Suprapubic skin (tissue), 4 donors: ENCODE results near the gene USB1. TPM values are rescaled to one million over a fixed set of nuclear protein-coding genes. Genes with fewer than 3 reads are reported as not detected.

Source experiments
- DNase-seq, 2 donors: peaks; one replicate each; pipeline ENCODE4 v3.0.0-alpha.2; 2019; ENCODE audit warnings: low spot score in 2 of 2
- H3K27ac ChIP-seq: fragments of 200-600 bp; sonication (generic); one replicate; pipeline ENCODE4 v1.5.1; 2019
- H3K27me3 ChIP-seq: fragments of 200-600 bp; sonication (generic); one replicate; pipeline ENCODE4 v1.5.1; 2019
- H3K36me3 ChIP-seq: fragments of 200-600 bp; sonication (generic); one replicate; pipeline ENCODE4 v1.5.1; 2019
- H3K4me1 ChIP-seq: fragments of 200-600 bp; sonication (generic); one replicate; pipeline ENCODE4 v1.5.1; 2019
- H3K4me3 ChIP-seq: fragments of 200-600 bp; sonication (generic); one replicate; pipeline ENCODE4 v1.5.1; 2019; ENCODE audit warnings: mild to moderate bottlenecking
- H3K9me3 ChIP-seq: fragments of 200-600 bp; sonication (generic); one replicate; pipeline ENCODE4 v1.5.1; 2019
- EP300 ChIP-seq: sonication (generic); formaldehyde crosslinking; IDR thresholded peaks from one replicate; pipeline ENCODE4 v1.6.1; 2017; ENCODE audit warnings: antibody characterized with exemption
- POLR2A ChIP-seq, 2 donors: fragments of 450-650 bp; IDR thresholded peaks; one replicate each; pipeline ENCODE4 v1.6.1; 2017; ENCODE audit warnings: antibody characterized with exemption in 2 of 2, mild to moderate bottlenecking in 2 of 2, moderate library complexity in 2 of 2
- POLR2AphosphoS5 ChIP-seq, 3 donors: sonication (generic); formaldehyde crosslinking; IDR thresholded peaks; one replicate each; pipeline ENCODE4 v1.6.1; 2017; ENCODE audit warnings: antibody characterized with exemption in 3 of 3
- WGBS: methylation state at CpG from one replicate; pipeline ENCODE4 v1.1.5; 2018; 5-methylcytosine and 5-hydroxymethylcytosine counted together
- total RNA-seq, 4 donors: library from RNA; depleted of rRNA; stranded (reverse); fragments of >200 nt; gene quantifications; one replicate each; pipeline ENCODE4 v1.1.0, GENCODE V29; 2016
- TF ChIP-seq, protein P1 (sequence below), 2 donors: fragments of 200-600 bp in 1 of 2; fragments of 450-650 bp in 1 of 2; sonication (generic) in 1 of 2; IDR thresholded peaks; one replicate each; pipeline ENCODE4 v1.5.1; 2016 to 2019; ENCODE audit warnings: antibody characterized with exemption in 2 of 2, mild to moderate bottlenecking in 1 of 2, moderate library complexity in 1 of 2

The USB1 gene
- total RNA-seq, 4 donors from 2014 or later, result 16.1 to 36.5 (median 19.8) TPM

DNA sequence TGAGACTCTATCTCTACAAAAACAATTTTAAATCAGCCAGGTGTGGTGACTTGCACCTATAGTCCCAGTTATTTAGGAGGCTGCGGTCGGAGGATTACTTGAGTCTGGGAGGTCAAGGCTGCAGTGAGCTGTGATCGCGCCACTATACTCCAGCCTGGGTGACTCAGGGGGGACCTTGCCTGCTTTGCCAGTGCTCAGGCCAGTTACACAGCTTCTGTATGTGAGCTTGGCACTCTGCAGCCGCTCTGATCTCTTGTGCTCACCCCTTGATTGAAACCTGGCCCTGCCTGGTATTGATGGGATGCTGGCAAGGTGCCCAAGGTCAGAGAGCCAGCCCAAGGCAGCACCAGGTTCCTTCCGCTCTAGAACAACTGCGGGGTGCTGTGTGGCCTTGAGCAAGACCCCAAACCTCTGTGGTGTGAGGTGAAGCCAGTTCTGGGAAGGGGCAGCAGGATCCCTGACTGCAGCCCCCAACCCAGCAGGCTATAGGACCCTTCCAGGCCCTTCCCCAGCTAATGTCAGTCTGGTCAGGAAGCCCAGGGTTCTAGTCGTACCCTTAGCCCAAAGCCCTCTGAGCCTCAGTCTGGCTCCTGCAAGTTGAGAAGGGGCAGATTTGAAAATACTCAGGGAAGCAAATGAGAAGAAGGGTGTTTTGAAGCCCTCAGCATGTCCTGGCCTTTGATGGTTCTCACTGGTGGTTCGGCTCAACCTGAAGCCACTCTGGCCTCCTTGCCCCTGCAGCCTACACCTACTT lies 43.2 kb downstream of the USB1 start:
- TF ChIP-seq EP300, result no peak
- TF ChIP-seq, protein P1, sequence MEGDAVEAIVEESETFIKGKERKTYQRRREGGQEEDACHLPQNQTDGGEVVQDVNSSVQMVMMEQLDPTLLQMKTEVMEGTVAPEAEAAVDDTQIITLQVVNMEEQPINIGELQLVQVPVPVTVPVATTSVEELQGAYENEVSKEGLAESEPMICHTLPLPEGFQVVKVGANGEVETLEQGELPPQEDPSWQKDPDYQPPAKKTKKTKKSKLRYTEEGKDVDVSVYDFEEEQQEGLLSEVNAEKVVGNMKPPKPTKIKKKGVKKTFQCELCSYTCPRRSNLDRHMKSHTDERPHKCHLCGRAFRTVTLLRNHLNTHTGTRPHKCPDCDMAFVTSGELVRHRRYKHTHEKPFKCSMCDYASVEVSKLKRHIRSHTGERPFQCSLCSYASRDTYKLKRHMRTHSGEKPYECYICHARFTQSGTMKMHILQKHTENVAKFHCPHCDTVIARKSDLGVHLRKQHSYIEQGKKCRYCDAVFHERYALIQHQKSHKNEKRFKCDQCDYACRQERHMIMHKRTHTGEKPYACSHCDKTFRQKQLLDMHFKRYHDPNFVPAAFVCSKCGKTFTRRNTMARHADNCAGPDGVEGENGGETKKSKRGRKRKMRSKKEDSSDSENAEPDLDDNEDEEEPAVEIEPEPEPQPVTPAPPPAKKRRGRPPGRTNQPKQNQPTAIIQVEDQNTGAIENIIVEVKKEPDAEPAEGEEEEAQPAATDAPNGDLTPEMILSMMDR (IDR thresholded peaks at IDR 0.05), result no peak
- TF ChIP-seq POLR2AphosphoS5 (IDR thresholded peaks at IDR 0.05), result no peak
- TF ChIP-seq POLR2A (IDR thresholded peaks at IDR 0.05), result no peak
- no peak for DNase-seq
- Histone ChIP-seq H3K27me3 (no peaks in the 10 kb centered on the region), H3K4me3 (no peak overlapping the region), H3K27ac (no peak overlapping the region), H3K9me3 (no peaks in the 10 kb centered on the region), H3K4me1 (no peaks in the 10 kb centered on the region), H3K36me3 (peaks cover 28% of the 10 kb centered on the region)
- WGBS, result 98% methylated on average over 6 of the region's 9 CpGs

DNA sequence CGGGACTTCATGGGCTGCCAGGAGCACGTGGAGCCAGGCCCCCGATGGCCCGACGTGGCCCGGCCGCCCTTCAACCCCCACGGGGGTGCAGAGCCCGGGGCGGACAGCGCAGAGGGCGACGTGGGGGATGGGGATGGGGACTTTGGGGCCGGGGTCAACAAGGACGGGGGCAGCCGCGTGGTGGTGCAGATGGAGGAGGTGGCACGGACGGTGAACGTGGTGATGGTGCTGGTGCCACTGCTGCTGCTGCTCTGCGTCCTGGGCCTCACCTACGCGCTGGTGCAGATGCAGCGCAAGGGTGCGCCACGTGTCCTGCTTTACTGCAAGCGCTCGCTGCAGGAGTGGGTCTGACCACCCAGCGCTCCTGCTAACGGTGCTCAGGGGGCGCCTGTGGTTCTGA lies 43.9 kb downstream of the USB1 start:
- Histone ChIP-seq H3K4me1 (no peaks in the 10 kb centered on the region), H3K4me3 (no peak overlapping the region), H3K36me3 (peaks cover 28% of the 10 kb centered on the region), H3K9me3 (no peaks in the 10 kb centered on the region), H3K27ac (no peak overlapping the region), H3K27me3 (no peaks in the 10 kb centered on the region)
- TF ChIP-seq POLR2A (IDR thresholded peaks at IDR 0.05), result no peak
- no peak for TF ChIP-seq POLR2AphosphoS5 (IDR thresholded peaks at IDR 0.05)
- TF ChIP-seq EP300, result no peak
- TF ChIP-seq, protein P1 (IDR thresholded peaks at IDR 0.05), result no peak
- WGBS, result 91% methylated on average over 19 of the region's 31 CpGs
- no peak for DNase-seq

DNA sequence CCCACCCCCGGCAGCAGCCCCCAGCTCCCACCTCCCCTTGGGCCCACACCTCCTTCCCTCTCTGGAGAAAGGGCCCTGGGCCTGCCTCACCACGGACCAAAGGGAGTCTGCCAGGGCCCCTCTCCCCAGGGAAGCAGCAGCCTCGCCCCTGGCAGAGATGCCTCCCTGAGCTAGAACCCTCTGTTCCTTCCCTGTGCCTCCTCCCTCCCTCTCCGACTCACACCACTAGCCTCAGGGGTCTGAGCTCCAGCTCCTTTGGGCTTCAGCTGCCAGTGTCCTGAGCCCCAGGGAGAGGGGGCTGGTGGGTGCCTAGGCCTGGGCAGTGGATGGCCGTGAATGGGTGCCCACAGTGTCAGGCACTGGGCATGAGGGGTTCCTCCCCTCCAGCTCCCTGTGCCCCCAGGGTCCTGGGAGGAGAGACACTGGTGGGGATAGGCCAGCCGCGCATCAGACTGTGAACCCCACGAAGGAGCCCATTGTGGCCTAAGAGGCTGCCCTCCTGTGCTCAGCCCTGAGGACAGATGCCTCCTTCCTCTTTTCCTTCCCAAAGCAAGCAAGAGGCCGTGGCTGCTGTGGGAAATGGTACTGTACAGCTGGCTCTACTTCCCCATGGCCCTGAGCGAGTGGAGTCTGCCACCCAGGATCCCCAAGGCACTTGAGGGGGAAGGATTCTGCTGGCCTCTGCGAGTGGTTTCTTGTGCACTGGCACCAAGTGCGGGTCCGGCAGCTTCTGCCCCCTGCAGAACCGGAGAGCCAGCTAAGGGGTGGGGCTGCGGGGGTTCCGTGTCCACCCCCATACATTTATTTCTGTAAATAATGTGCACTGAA lies 45.1 kb downstream of the USB1 start:
- DNase-seq, result no peak
- TF ChIP-seq, protein P1 (IDR thresholded peaks at IDR 0.05), result no peak
- TF ChIP-seq POLR2AphosphoS5 (IDR thresholded peaks at IDR 0.05), result no peak
- no peak for TF ChIP-seq EP300
- no peak for TF ChIP-seq POLR2A (IDR thresholded peaks at IDR 0.05)
- WGBS, result 79% methylated on average over 3 of the region's 16 CpGs
- Histone ChIP-seq H3K27me3 (no peaks in the 10 kb centered on the region), H3K27ac (no peak overlapping the region), H3K36me3 (peaks cover 20% of the 10 kb centered on the region), H3K9me3 (no peaks in the 10 kb centered on the region), H3K4me3 (no peak overlapping the region), H3K4me1 (no peaks in the 10 kb centered on the region)

DNA sequence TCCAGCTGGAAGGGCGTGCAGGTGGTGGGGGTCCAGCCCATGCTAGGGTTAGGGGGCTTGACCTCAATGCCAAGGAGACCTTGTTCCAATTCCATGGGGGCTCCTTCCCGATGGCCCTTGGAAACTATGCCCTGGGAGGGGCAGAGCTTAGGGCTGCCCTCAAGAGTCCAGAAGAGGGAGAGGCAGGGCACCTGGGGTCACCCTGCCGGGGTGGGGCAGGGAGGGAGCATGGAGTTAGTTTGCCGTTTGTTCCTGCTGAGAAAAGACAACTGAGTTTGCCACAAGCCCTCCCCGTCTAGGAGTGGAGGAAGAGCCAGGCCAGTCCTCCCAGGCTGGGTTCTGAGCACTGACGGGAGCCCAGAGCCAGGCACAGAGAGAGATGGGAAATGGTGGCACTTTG lies 45.7 kb downstream of the USB1 start:
- no peak overlapping the region for H3K27ac ChIP-seq
- H3K4me1 ChIP-seq, result no peaks in the 10 kb centered on the region
- peaks cover 14% of the 10 kb centered on the region for H3K36me3 ChIP-seq
- TF ChIP-seq POLR2A (IDR thresholded peaks at IDR 0.05) (no peak), EP300 (no peak), POLR2AphosphoS5 (IDR thresholded peaks at IDR 0.05) (no peak)
- TF ChIP-seq, protein P1 (IDR thresholded peaks at IDR 0.05), result no peak
- no peaks in the 10 kb centered on the region for H3K27me3 ChIP-seq
- no peak for DNase-seq
- H3K9me3 ChIP-seq, result no peaks in the 10 kb centered on the region
- no peak overlapping the region for H3K4me3 ChIP-seq
- 58% methylated on average over 4 of the region's 6 CpGs for WGBS
